Measurements from ENCODE around the gene LSG1. TPM values are rescaled to one million over a fixed set of nuclear protein-coding genes. Genes with fewer than 3 reads are reported as not detected.

The LSG1 gene
- total RNA-seq, 1 donor, result 70.8 TPM

DNA sequence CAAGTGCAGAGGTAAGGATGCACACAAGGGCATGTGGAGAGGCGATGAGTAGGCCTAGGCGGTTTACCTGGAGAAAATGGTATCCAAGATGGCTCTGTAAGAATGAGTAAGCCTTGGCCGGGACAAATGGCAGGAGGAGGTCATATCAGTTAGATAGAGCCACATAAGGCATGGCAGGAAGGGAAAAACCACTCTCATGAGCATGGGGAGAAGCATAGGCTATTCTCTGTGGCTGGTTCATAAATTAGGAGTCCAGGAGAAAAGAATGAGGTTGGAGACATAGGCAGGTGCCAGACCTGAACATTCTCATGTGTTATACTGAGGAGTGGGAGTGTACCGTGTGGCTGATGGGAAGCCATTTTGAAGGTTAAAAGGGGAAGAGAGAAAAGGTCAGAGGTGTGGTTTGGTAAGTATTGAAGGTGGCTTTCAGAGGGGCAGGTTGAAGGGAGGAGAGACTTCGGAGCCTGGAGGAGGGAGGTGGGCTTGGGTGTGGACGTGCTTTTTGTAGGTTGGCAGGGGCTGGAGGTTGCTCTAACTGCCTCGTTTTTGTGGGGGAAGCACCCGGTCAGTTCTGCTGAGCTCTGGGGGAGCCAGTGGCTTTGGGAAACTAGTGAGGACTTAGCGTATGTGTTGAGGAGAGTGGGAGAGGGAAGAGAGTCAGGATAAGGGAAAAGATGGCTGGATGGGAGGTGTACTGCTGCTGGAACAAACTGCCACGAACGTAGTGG is 9.1 kb upstream of the LSG1 start:
- H3K4me1 ChIP-seq (ENCODE audit: insufficient read depth, low read length), result peaks cover 29% of the 10 kb centered on the region
- no peaks in the 10 kb centered on the region for H3K9me3 ChIP-seq (ENCODE audit: low read depth, low read length)
- no peak overlapping the region for H3K4me3 ChIP-seq (ENCODE audit: low read length)
- H3K27me3 ChIP-seq (ENCODE audit: insufficient read depth, low read length), result no peaks in the 10 kb centered on the region

DNA sequence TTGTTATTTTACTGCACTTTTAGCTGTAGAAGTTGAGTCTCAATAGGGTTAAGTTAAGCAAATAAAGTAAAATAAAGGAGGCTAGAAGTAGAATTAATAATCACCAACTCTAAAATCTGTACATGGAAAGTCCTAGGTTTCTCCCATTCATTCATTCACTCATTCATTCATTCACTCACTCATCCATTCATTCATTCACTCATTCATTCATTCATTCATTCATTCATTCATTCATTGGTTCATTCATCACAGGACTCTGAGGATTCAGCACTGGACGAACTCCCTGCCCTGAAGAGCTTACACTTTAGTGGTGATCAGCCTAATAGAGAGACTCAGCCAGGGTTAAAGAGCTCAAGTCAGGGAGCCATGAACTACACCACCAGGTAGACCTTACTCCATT is 4.5 kb upstream of the LSG1 start:
- Histone ChIP-seq H3K4me3 (ENCODE audit: low read length) (no peak overlapping the region), H3K27me3 (ENCODE audit: insufficient read depth, low read length) (no peaks in the 10 kb centered on the region), H3K9me3 (ENCODE audit: low read depth, low read length) (no peaks in the 10 kb centered on the region), H3K4me1 (ENCODE audit: insufficient read depth, low read length) (peaks cover 7% of the 10 kb centered on the region)

DNA sequence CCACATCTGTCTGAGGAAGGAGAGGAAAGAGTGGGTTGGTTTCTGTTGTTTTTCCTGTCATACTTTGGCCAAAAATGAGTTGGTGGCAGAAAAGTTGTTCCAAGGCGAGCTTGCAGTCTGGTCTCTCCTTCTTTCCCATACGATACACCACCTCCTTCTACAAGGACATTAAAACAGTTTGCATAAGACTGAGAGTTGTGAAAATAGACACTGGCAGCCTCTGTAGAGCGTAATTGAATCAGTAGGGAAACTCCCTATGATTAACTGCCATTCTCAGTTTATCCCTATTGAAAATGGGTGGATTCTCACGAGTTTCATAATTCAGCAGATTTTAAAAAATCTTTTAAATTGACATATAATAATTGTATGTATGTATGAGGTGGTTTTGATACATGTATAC is 3.7 kb upstream of the LSG1 start:
- no peak overlapping the region for H3K4me3 ChIP-seq (ENCODE audit: low read length)
- H3K9me3 ChIP-seq (ENCODE audit: low read depth, low read length), result no peaks in the 10 kb centered on the region
- peaks cover 15% of the 10 kb centered on the region for H3K4me1 ChIP-seq (ENCODE audit: insufficient read depth, low read length)

DNA sequence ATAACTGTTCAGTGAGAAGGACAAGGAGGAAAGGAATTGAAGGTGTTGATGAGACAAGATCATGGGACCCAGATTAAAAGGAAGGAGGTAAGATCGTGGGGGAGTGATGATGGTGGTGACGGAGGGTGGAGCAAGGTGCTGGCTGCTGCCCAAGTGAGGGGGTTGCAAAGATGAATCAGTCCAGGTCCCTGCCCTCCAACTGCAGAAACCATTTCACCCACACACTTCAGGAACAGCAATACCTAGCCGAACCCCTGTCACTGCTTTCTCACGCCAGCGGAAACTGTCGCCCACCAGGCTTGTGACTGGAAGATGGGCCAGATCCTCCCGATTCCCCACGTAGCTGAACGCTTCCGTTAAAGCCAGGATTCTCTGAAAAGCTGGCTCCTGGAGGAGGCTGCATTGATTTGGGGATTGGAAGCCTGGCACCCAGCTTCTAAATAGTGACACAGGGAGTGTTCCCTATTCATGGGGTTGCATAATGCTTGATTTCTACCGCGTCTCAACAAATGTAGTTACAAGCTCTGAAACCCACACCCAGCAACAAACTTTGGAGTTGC is 3.2 kb upstream of the LSG1 start:
- Histone ChIP-seq H3K27me3 (ENCODE audit: insufficient read depth, low read length) (no peaks in the 10 kb centered on the region), H3K4me3 (ENCODE audit: low read length) (no peak overlapping the region), H3K9me3 (ENCODE audit: low read depth, low read length) (no peaks in the 10 kb centered on the region), H3K4me1 (ENCODE audit: insufficient read depth, low read length) (peaks cover 17% of the 10 kb centered on the region)

More for the DNA sequence above, 3.7 kb upstream of the LSG1 start:
- H3K27me3 ChIP-seq (ENCODE audit: insufficient read depth, low read length), result no peaks in the 10 kb centered on the region

DNA sequence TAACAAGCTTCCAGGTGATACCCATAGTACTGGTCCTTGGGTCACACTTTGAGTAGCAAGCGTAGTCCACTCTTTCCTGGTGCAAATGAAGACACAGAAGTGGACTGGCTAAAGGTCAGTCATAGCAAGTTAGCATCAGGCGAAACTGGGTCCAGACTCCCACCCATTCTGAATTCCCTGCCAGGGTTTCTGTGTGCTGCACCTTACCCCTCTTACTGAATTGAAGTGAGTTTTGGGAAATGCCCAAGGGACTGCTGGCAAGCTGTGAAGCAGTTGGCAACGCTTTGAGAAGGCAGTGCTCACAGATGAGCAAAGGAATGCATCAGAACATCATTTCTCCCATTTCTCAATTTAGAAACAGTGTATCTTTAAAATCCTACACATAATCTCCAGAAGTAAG is 1.8 kb upstream of the LSG1 start:
- no peaks in the 10 kb centered on the region for H3K9me3 ChIP-seq (ENCODE audit: low read depth, low read length)
- H3K4me3 ChIP-seq (ENCODE audit: low read length), result no peak overlapping the region
- H3K4me1 ChIP-seq (ENCODE audit: insufficient read depth, low read length), result peaks cover 25% of the 10 kb centered on the region
- no peaks in the 10 kb centered on the region for H3K27me3 ChIP-seq (ENCODE audit: insufficient read depth, low read length)

DNA sequence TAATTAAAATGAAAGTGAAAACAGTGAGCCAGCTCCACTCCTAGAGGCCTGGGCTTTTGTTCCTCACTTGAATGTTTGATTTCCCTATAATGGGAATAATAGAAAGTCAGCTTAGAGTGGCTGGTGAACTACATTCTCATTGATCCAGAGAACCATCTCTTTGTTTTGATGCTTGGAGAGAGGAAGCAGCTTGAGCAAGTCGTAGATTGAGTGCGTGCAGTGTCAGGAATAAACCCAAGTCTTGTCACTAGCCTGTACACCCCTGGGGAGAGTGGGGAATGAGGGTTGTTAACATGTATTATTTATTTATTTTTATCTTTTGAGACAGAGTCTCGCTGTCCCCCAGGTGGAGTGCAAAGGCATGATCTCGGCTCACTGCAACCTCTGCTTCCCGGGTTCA is 885 bp upstream of the LSG1 start:
- Histone ChIP-seq H3K4me3 (ENCODE audit: low read length) (peak overlapping the region; percentile 99), H3K27me3 (ENCODE audit: insufficient read depth, low read length) (no peaks in the 10 kb centered on the region), H3K4me1 (ENCODE audit: insufficient read depth, low read length) (peaks cover 25% of the 10 kb centered on the region), H3K9me3 (ENCODE audit: low read depth, low read length) (no peaks in the 10 kb centered on the region)

DNA sequence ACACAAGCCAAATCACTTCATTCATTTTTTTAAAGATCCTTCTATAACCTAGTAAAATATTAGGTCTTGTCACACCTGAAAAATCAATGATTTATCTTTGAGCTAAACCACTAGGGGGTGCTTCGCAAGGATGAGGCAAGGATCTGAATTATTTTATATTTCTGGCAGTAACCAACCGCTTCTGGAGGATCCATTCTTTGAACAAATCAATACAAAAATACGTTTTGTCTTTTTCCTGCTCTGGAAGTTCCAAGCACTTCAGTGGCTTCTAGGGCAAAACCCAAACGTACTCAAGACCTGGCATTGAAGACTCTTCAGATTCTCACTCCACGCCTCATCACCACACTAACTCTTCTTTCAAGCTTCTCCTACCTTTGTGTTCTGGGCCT is 486 bp downstream of the LSG1 start:
- H3K9me3 ChIP-seq (ENCODE audit: low read depth, low read length), result no peaks in the 10 kb centered on the region
- peak overlapping the region; percentile 99 for H3K4me3 ChIP-seq (ENCODE audit: low read length)
- H3K4me1 ChIP-seq (ENCODE audit: insufficient read depth, low read length), result peaks cover 25% of the 10 kb centered on the region
- H3K27me3 ChIP-seq (ENCODE audit: insufficient read depth, low read length), result no peaks in the 10 kb centered on the region

DNA sequence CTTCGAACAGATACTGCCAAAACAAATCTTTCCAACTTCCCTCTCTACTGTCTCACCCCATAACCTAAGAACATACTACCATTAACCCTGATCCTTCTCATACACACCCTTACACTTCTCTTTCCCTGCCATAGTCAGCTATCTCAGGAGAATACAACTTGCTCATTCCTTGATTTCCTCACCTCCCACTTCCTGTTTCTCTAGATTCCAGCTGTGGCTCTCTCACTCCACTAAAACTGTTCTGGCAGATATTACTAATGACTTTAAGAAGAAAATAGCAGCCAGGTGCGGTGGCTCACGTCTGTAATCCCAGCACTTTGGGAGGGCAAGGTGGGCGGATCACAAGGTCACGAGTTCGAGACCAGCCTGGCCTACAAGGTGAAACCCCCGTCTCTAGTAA is 4.6 kb downstream of the LSG1 start:
- no peak overlapping the region for H3K4me3 ChIP-seq (ENCODE audit: low read length)
- no peaks in the 10 kb centered on the region for H3K9me3 ChIP-seq (ENCODE audit: low read depth, low read length)
- H3K4me1 ChIP-seq (ENCODE audit: insufficient read depth, low read length), result peaks cover 20% of the 10 kb centered on the region
- no peaks in the 10 kb centered on the region for H3K27me3 ChIP-seq (ENCODE audit: insufficient read depth, low read length)

DNA sequence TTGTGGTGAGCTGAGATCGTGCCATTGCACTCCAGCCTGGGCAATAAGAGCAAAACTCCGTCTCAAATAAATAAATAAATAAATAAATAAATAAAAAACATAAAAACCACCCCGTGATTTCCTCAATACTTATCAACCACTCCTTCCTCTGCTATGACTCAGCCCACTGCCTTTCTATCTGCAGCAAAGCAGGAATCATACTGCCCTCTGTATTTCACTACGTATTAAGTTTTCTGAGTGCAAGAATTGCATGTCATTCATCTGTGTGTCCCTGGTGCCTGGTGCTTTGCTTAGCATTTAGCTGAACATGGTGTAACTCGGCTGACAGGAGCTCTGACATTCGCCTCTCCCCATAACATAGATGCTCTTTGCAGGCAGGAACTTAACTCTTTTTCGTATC is 7.1 kb downstream of the LSG1 start:
- Histone ChIP-seq H3K9me3 (ENCODE audit: low read depth, low read length) (no peaks in the 10 kb centered on the region), H3K27me3 (ENCODE audit: insufficient read depth, low read length) (no peaks in the 10 kb centered on the region), H3K4me1 (ENCODE audit: insufficient read depth, low read length) (peaks cover 15% of the 10 kb centered on the region), H3K4me3 (ENCODE audit: low read length) (no peak overlapping the region)

DNA sequence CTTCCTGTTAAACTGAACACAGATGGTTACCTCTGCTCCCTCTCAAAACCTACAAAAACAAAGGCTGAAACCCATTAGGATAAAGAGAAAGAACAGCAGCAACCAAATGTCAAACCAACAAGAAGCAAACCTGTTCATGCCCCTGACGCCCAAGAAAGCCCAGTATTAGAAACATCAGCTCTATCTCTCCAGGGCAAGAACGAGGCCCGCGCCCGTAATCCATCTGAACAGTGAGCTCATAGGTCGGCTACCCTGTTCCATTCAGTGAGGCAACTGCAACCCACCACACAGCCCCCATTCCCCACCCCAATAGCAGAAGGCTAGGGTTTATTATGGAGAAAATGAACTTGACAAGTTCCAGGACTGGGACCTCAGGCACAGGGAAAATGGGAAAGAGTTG is 10.0 kb downstream of the LSG1 start:
- no peaks in the 10 kb centered on the region for H3K9me3 ChIP-seq (ENCODE audit: low read depth, low read length)
- no peaks in the 10 kb centered on the region for H3K27me3 ChIP-seq (ENCODE audit: insufficient read depth, low read length)
- H3K4me3 ChIP-seq (ENCODE audit: low read length), result no peak overlapping the region
- peaks cover 9% of the 10 kb centered on the region for H3K4me1 ChIP-seq (ENCODE audit: insufficient read depth, low read length)

DNA sequence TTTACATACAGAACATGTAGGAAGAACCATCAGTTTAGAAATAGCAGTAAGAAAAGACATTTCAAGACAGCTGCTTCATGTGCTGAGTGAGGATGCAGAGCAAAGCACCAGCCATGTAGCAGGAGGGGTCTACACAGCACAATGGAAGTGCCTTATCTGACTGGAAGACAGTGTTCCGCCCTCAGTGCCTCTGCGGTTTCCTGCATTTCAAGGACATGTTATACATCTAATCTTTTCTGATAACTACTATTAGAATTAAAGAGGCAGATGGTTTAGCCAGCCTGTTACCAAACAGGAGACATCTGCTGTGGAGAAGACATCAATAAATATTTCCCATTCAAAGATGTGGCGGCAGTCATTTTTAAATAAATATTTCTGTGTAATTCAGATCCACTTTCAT is 10.6 kb downstream of the LSG1 start:
- peaks cover 9% of the 10 kb centered on the region for H3K4me1 ChIP-seq (ENCODE audit: insufficient read depth, low read length)
- H3K9me3 ChIP-seq (ENCODE audit: low read depth, low read length), result no peaks in the 10 kb centered on the region
- H3K4me3 ChIP-seq (ENCODE audit: low read length), result no peak overlapping the region
- H3K27me3 ChIP-seq (ENCODE audit: insufficient read depth, low read length), result no peaks in the 10 kb centered on the region

DNA sequence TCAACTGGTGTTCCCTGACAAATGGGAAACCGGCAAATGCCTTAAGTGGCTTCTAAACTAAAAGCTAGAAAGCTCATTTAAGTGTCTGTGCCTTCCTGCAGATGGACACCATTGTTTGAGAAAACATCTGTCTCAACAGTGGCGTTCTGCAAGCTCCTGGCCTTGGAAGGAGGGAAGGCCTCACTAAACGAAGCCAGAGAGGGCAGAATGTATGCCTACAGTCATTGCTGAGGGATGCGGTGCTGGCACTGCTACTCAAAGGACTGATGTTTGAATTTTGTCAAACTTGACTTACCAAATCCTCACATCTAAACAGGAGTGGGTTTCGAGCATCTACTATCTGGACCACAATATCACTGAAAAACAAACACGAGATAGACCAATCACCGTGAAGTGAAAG is 12.2 kb downstream of the LSG1 start:
- no peak overlapping the region for H3K4me3 ChIP-seq (ENCODE audit: low read length)
- H3K27me3 ChIP-seq (ENCODE audit: insufficient read depth, low read length), result no peaks in the 10 kb centered on the region
- H3K4me1 ChIP-seq (ENCODE audit: insufficient read depth, low read length), result peaks cover 9% of the 10 kb centered on the region
- H3K9me3 ChIP-seq (ENCODE audit: low read depth, low read length), result no peaks in the 10 kb centered on the region

DNA sequence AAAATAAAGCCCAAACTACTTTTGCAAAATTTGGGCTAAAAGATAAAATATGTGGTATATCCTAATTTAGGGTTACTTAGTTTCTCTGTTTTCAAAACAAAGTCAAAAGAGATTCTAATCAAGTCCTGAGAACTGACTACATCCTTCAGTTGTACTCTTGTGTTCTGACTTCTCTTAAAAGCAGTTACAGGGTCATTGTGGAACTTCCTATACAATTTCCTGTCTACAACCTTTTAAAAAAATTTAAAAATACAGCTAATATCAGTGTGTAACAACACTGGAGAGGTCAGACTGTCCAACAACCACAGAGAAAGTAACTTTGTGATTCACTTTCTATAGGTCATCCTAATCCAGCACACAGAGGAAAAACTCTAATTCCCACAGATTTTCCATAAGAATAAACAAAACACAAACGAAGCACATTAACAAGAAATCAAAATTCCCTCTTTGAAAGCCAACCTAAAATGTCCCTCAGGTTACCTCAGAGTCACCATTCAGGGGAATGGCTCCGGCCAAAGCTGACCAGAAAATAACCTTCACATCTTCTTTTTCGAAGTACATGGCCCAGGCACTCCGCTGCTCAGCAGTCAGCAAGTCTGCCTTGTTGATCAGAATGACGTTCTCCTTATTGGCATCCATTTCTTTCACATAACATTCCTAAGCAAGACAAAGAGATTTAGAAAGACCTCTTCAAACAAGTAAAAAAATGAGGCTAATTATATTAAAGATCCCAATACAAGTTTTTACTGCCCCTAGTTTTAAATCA is 13.3 kb downstream of the LSG1 start:
- no peaks in the 10 kb centered on the region for H3K9me3 ChIP-seq (ENCODE audit: low read depth, low read length)
- no peaks in the 10 kb centered on the region for H3K27me3 ChIP-seq (ENCODE audit: insufficient read depth, low read length)
- no peak overlapping the region for H3K4me3 ChIP-seq (ENCODE audit: low read length)
- peaks cover 9% of the 10 kb centered on the region for H3K4me1 ChIP-seq (ENCODE audit: insufficient read depth, low read length)

DNA sequence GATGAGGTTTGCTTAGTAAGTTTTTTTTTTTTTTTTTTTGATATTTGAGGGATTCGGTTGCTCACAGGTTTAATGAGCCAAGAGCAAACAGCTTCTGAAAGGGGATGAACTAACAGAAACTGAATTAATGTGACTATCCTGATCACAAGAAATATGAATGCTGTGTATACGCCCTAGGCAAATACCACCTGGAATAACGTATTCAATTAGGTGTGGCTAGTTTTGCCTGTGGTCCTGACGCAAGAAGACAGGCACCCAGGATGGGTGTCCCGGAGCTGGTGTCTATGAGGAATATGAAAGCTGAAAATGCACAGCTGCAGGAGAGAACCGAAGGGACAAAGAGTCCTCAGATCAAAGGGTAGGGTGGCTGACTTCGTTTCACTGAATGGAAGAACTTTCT is 14.6 kb downstream of the LSG1 start:
- no peaks in the 10 kb centered on the region for H3K27me3 ChIP-seq (ENCODE audit: insufficient read depth, low read length)
- peaks cover 9% of the 10 kb centered on the region for H3K4me1 ChIP-seq (ENCODE audit: insufficient read depth, low read length)
- H3K9me3 ChIP-seq (ENCODE audit: low read depth, low read length), result no peaks in the 10 kb centered on the region
- H3K4me3 ChIP-seq (ENCODE audit: low read length), result no peak overlapping the region

DNA sequence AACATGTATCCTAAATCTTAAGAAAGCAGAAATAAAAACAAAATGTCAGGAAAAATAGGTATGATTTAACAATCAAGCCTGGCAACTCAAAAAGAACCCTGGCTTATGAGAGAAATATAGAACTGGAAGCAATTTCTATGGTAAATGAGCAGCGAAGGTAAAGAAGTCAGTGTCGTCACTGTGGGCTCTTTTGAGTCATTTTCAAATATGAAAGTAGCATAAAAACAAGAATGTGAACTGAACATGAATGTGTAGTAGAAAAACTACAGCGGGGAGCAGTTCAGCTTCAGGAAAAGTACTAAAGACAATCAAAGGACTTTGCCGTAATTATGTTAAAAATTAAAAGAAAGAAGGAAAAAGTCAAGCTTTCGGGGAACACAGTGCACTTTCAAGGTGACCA is 17.5 kb downstream of the LSG1 start:
- no peak overlapping the region for H3K4me3 ChIP-seq (ENCODE audit: low read length)
- H3K27me3 ChIP-seq (ENCODE audit: insufficient read depth, low read length), result no peaks in the 10 kb centered on the region
- H3K4me1 ChIP-seq (ENCODE audit: insufficient read depth, low read length), result no peaks in the 10 kb centered on the region
- H3K9me3 ChIP-seq (ENCODE audit: low read depth, low read length), result no peaks in the 10 kb centered on the region

DNA sequence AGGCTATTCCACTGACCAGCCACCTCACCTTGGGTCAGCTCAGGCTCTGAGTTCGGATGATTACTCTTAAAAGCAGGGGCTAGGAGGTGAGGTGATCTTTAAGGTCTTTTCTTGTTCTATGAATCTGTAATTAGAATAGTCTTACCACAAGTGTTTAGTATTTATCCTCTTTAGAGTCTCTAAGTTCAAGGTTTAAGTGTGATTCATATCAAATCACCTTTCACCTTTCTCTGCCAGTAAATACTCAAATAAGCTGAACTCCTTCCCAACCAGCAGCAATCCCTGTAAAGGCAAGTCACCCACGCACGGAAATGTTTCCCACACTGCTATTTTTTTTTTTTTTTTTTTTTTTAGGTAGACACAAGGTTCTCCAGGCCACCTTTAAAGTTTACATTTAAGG is 24.2 kb downstream of the LSG1 start:
- Histone ChIP-seq H3K4me3 (ENCODE audit: low read length) (no peak overlapping the region), H3K9me3 (ENCODE audit: low read depth, low read length) (no peaks in the 10 kb centered on the region), H3K27me3 (ENCODE audit: insufficient read depth, low read length) (no peaks in the 10 kb centered on the region), H3K4me1 (ENCODE audit: insufficient read depth, low read length) (no peaks in the 10 kb centered on the region)
